CD4-positive, alpha-beta T cell treated with Interleukin-10 for 1 hour (primary cell): ENCODE results near the gene STYXL2.
A peak's percentile ranks its signal among the peaks of the same experiment; 100 is the strongest.

Experiments
- DNase-seq: peaks from one replicate; pipeline ENCODE4 v3.0.0-alpha.2; 2020

The STYXL2 gene

DNA sequence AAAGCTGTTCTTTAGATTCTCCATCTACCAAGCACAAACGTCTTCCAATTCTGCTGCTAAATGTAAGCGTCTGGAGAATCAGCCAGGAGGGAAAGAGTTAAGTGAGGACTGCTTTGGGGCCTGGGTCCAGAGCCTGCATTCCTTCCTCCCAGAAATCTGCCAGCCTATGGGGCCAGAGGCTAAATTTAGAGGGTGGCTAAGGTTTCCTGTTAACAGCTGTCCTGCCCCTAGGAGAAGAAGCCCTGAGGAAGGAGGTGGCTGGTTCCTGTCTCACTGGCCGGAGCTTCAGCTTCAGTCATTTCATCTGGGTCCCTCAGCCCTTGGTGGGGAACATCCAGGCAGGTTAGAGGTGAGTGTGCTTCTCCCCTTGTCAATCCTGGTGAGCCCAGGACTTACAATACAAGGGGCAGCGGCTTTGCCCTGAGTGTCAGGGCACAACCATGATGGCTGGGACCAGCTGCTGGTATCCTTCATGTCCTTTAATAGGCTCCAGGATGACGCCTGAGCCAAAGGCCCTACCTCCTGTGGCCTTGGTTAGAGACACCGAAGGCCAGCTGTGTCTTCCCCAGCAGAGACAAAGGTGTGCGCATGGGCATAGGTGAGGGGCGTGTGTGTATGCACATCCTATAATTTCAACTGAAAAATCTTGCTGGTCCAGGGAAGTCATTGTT, at the start of gene STYXL2:
Gene STYXL2 (plus strand): TSS at position 230 of the 671 bp plus-strand sequence. CDS start 775 bp downstream, outside the sequence.
- DNase-seq, result no peak

DNA sequence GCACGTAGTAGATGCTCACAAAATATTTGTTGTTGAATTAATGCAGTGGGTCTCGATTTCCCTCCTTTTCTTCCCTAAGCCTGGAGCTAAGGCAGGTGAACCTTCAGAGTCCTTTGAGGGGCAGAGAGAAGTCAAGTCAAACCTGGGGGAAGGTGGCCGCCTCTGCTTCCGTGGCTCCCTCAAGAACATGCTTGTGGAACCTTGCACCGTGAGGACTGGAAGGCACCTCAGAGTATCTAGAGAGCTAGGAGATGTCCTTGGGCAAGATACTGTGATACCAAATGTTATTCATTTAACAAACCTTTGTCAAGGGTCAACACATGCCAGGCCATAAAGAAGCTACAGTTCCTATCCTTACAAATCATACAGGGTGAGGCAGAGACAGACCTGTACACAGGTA, 42.0 kb upstream of the STYXL2 start:
- DNase-seq, result no peak

DNA sequence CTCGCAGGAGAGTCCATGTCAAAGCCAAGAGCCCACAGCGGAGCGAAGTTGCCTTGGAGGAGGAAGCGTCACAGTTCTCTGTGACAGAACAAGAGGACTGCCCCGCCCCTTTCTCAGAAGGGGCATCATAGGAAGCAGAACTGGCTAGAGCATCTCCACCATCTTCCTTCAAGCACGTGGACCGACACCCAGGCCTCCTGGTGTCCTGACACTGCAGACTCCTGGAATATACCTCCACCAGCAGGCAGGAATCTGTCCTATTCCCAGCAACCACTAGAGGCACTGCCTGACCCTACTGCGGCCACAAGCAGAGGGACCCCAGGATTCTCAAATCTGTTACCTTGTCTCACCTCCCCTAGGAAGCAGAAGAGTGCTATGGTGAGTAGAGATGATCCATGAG, 41.5 kb upstream of the STYXL2 start:
- no peak for DNase-seq

DNA sequence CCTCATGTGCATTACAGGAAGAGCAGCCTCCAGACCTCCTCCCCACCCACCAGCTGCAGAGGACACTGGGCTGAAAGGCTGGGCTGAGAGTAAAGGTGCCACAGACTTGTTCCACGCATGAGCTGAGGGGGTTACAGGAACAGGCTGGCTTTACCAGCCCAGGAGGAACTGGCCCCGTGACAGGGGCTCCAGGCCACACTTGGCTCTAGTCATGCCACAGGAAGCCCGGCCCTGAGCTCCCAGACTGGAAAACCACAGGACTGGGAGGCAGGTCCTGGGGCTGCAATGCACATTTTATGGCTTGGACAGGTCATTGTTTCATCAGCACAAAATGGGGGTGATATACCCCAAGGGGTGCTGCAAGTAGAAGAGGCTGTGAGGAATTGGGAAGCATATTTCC, 39.3 kb upstream of the STYXL2 start:
- DNase-seq, result no peak

DNA sequence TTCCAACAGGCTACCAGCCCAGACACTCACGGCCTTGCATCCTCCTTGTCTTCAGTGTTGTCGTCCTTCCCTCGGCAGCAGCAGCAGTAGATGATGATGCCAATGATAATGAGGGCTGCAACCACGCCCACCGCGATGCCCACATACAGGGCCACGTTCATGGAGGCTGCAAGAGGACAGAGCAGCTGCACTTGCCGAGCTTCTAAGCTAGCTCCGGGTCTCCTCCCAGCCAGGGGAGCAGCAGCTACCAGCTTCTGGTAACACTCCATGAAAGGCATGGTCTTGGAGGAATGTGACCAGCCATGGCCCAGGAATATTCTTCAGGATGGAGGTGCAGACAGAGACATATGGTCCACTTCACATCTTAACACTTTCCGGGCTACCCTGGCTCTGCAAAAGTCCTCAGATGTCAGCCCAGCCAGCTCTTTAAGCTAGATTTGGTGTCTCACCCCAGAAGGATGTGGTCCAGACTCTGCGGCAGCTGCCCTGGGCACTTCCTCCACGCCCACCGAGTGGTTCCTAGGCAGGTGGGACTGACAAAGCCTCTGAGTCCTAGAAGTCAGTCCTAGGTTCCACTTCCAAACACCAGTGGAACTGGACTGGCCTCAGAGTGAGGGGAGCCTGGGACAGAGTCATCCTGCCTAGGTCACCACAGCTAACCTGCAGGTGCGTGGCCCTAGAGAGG, 38.8 kb upstream of the STYXL2 start:
- DNase-seq, result no peak

DNA sequence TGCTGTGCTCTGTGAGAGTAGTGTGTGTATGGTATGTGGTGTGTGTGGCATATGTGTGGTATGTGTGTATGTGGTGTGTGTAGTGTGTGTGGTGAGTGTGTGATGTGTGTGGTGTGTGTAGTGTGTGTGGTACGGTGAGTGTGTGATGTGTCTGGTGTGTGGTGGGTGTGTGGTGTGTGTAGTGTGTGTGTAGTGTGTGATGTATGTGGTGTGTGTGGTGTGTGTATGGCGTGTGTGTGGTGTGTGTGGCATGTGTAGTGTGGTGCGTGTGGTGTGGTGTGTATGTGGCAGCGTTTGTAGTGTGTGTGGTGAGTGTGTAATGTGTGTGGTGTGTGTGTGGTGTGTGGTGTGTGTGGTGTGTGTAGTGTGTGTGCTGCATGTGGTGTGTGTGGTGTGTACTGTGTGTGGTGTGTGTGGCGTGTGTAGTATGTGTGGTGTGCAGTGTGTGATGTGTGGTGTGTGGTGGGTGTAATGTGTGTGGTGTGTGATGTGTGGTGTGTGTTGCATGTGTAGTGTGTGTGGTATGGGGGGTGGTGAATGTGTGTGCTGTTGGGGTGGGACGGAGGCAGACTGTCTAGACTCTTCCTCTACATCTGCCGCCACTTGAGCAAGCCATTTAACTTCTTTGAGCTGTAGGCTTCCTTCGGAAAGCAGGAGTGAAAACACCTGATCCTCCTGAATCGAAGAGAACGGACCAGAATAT, 37.2 kb upstream of the STYXL2 start:
- no peak for DNase-seq

DNA sequence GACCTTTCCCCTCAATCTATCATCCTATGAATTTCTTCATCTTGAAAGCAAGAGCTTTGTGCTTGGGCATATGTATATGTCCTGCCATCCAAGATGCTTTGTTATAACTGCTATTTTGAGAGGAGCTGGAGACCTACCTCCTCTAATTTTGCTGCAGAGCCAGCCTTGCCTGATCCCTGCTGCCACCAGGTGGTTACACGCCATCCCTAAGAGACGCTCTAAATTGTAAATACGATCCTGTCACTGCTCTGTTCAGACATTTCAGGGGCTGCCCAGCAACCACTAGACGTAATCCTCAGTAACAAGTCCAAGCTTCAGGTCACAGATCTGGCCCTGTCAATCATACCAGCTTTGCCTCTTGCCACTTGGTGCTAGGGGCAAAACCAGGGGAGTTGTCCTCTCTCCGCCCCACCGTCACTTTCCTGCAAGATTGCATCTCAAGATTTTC, 36.6 kb upstream of the STYXL2 start:
- DNase-seq, result no peak

DNA sequence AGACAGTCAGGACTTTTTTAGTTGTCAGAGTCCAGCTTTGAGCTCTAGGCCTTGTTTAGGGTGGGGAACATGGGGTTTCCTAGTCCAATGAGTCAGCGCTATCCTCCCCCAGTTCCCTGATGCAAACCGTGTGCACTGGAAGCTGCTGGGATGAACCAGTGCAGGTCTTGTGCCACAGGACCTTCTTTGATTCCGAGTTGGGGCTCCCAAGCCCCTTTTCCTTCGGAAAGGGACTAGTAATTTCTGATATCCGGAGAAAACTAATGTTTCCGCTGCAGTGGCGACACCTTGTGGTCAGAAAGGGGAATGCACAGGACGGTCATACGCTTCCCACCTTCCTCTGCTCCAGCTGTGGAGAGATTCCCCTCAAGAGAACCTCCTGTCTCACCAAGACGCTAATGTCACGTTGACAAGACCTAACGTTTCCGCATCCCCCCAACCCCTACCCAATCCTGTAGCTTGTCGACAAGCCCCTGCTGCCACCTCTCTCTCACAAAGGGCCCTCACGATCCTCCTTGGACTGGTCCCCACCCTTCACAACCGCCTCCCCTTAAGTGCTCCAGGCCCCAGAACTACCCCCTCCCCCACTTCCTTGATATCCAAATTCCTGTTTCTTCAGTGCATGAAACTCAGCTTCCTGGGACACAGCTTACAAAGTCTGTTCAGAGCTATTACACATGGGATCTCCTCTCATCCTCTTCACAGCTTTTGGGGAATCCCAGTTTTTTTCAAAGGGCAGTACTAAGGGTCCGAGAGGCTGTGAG, 34.6 kb upstream of the STYXL2 start:
- peak; percentile 72 for DNase-seq

DNA sequence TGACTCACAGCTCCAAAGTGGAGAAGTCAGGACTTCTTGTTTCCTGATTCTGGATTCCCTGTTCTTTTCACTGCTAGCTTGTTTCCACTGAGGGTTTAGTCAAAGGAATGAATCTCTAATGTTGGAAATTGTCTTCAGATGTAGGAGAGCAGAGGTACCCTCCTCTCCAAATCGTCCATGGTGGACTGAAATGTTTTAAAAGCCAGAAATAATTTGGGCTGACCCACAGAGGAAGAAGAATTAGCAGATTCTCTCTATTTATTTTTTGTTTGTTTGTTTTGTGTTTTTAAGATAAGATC, 34.1 kb upstream of the STYXL2 start:
- DNase-seq, result no peak

DNA sequence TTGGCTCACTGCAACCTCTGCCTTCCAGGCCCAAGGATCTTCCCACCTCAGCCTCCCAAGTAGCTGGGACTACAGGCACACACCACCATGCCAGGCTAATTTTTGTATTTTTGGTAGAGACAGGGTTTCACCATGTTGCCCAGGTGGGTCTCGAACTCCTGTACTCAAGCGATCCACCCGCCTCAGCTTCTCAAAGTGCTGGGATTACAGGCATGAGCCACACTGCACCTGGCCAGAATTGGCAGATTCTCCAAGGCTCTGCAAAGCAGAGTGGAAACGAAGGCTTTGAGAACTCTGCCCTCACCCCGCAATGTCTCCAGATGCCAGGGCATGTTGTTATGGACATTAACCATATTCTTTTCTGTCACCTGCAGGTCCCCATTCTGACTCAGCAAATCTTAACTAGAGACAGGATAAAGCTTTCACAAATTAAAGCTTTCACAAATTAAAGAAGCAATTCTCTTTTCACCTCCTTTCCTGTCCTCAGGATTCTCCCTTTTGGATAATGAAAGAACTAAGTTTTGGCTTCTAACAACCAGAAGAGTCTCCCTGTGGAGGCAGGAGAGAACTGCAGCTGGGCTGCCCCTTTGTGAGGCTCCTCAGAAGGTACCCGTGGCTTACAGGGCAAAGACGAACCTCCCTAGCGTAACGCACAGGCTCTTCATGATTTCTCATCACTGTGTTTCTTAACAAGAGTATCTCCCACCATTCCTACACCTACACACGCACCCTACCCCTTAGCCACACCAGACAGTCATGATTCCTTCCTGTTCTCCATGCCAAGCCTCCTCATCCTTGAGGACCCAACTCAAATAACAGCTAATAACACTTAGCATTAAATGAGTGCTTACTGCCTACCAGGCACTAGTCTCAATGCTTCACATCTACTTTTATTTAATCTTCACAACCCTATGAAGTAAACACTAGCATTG, 33.5 kb upstream of the STYXL2 start:
- DNase-seq, result no peak

DNA sequence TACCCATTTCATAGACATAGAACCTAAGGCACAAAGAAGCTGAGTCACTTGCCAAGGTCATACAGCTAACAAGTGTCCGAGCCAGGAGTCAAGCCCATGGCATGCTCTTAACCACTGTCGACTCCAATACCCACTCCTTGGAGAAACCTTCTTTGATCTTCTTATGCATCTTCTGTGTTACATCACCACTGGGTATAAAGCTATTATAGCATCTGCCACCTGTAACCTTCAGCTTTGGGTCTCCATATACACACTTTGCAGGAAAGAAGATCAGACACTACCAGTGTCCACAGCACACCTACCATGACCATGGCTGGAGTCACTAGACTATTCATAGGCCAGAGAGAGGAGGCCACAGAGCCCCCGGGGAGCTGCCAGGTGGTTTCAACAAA, 32.8 kb upstream of the STYXL2 start:
- DNase-seq, result no peak

DNA sequence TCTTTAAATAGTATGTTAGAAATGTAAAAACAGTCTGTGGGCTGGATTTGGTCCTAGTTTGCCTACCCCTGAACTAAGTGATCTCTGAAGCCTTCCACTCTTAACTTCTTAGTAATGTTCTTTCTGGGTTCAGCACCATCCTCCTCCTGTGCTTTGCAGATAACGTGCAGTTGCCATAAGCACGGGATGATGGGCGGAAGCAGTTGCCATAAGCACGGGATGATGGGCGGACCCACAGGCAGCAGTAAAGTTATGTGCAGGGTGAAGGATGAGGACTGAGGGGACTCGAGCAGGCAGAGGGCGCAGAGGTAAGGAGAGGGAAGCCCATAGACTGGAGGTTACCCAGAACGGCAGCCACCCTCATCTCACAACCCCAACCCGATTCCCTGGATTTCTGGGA, 29.3 kb upstream of the STYXL2 start:
- no peak for DNase-seq

DNA sequence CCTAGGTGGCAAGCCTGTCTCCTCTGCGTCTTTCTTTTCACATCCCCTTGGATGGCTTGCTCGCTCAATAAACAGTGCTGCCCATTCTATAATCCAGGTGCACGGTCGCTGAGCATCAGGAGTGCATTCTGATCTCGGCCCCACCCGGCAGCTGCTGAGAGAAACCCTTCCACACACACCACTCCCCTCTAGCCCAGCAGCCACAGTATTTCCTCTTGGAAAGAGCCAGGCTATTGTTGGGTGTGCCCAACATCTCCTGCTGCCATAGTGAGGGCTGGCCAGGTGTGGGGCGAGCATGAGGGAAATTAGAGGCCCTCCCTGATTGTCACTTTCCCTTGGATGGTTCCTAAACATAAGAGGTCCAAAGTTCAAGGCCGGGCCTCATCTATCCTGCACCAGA, 28.4 kb upstream of the STYXL2 start:
- no peak for DNase-seq

DNA sequence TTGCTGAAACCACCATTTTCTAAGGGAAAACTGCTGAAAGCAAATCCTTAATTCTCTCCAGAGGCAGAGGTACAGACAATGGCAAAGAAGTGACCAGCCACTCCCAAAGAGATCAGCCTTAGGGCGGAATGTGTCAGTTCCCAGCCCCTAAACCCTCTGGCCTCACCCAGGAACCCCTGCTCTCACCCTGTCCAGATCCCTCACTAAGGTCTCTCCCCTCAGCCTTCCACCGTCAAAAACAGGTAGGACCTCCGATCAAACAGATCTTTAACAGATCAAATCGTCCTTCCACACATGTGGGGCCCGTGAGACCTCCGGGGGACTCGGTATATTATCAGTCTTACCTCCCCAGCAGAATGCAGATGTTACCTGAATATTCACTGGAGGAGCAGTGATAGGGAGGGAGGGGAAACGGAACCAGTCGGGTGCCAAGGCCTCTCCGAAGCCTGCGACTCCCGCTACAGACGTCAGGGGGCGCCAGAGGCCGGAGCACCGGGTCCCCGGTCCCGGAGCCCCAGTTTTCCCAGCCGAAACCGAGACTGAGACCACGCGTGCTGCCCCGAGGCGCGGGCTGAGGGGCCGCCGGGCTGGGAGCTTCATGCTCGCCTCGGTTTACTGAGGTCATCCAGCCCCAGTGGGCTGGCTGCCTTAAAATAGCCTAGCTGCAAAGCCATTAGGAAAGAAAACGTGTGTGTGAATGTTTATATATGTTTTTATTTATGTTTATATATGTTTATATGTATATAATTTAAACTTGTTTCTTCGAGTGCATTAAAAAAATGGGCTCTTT, 27.3 kb upstream of the STYXL2 start:
- DNase-seq, result peak; percentile 82

DNA sequence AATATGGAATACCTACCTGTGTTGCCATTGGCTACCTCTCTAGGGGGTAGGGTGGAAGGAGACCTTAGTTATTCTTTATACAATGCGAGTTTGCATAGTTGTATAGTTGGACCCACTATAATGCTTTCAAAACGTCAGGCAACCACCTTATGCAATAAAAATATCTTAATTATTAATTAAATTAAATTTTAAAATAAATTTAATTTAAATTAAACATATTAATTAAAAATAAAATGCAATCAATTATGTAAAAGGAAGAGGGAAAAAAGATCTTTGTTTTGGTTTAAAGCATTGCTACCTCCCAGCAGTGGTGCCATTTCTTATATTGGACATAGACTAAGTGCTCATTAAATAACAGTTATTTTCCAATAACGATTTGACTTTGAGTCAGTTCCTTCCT, 26.0 kb upstream of the STYXL2 start:
- no peak for DNase-seq

DNA sequence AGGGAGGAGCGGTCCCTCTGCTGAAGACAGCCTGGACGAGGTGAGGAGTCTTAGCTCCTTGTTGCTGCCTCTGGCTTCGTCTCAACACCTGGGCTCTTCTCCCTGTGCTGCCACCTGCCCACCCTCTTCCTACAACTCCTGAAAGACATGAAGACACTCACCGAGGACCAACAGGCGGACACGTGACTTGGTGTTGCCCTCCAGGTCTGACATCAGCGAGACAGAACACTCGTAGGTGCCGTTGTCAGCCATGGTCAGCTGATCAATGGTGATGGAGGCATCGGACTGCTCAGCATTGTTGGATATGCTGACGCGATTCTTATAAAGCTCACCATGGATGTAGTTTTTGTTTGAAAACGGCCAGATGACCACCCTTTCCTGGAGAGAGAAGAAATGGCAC, 25.1 kb upstream of the STYXL2 start:
- no peak for DNase-seq

DNA sequence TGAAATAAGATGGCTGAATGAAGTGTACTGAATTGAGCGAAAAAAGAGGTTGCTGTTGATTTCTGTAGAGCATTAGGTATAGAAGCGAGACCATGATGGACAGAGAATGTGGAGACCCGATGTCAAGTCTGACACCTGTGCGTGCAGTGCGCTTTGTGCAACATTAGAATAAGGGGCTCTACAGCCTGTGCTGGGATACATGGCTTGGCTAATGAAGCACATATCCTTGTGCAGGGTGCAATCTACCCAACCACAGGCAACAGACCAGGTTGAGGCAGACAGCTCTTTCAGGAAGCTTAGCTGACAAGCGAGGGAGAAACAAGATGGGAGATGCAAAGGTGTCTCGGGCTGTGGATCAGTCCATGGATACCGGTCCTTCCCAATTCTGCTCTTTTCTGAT, 22.6 kb upstream of the STYXL2 start:
- no peak for DNase-seq

DNA sequence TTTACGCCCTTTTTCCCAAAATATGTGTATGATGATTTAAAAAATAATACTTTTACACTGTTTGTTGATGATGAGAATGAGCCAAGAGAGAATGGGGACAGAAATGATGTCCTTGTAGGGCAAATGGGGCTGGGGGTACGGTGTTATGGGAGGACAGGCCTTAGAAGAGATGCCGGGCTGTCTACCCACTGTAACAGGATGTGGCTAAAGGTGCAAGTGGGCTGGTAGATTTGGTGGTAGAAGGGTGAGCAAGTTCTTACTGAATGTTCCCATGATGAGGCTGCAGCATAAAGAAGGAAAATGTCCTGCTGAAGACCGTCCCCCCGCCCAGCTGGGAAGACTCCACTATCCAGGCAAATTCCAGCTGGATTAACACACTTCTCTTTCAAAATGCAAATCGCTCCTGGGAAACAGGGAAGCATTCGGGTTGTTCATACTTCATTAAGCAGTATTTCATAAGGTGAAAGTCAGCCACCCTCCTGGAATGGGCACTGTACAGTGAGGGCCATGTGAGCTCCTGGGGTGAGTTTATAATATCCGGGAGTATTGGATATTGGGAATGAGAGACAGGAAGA, 17.7 kb upstream of the STYXL2 start:
- peak; percentile 21 for DNase-seq

DNA sequence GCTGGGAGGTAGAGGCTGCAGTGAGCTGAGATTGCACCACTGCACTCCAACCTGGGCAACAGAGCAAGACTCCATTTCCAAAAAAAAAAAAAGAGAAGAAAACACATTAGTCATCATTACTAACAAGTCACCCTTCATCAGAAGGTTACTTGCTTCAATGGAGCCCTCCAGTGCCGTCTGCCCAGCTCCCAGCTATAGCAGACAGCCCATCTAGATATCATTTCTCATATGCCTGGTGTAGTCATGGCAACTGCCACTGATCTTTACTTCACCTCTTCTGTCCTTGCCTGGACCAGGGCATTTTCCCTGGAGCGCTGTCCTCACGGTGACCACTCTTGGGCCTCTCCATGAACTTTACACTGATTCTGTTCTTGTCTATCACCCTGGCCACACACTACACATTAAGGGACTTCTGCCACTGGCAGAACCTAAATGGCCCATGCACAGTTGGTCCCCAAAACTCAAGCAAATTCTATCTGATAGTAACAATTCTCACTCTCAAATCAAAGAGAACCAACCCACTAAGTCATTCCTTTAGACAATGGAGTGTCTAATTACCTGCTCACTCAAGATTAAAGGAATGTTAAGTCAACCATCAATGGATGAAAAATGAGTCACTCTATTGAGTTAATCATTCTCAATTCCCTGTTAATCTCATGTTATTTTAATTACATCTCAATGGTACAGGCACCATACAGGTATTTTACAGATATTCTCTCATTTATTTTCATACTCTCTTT, 16.6 kb upstream of the STYXL2 start:
- no peak for DNase-seq

DNA sequence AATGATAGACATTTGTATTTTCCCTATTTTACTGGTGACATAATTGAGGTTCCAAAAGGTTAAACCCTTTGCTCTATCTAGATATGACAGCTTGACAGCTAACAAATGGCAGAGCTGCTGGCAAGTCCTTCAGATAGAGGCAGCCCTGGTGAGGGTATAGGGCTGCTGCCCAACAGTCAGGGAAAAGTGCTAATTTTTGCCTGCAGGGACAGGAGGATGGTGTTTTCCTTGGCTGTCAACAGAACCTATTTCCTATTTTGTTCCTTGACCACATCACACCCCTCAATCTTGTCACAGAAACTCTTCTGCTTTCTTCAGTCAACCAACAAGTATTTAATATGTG, 16.0 kb upstream of the STYXL2 start:
- DNase-seq, result no peak
